Erythroblast (primary cell): ENCODE measurements around the gene SLC4A5.

Experiments used
- GATA1 ChIP-seq: IDR thresholded peaks from 2 replicates; pipeline ENCODE4 v1.6.1; 2011; ENCODE audit warnings: low read depth, mild to moderate bottlenecking, control low read depth, low read length, moderate library complexity
- POLR2A ChIP-seq: IDR thresholded peaks from 2 replicates; pipeline ENCODE4 v1.6.1; 2011; ENCODE audit warnings: mild to moderate bottlenecking, low read length

GRCh38 chr2:74198023-74198460 lies 145.2 kb downstream of the SLC4A5 start:
- no peak for TF ChIP-seq POLR2A
- no peak for TF ChIP-seq GATA1
